Measurements from ENCODE around the gene GALNTL6. TPM values are rescaled to one million over a fixed set of nuclear protein-coding genes. Genes with fewer than 3 reads are reported as not detected.

GALNTL6 gene
- total RNA-seq, 2 donors from 2014 or later = 0.19 to 0.20 TPM

GRCh38 chr4:171983935-171984805 lies 171.0 kb downstream of the GALNTL6 start:
- Histone ChIP-seq H3K4me1 (no peaks in the 10 kb centered on the region), H3K27ac (no peak overlapping the region), H3K9ac (ENCODE audit: low read depth in 2 of 2, low read length in 2 of 2) (no peak overlapping the region), H3K36me3 (no peaks in the 10 kb centered on the region), H3K9me3 (no peaks in the 10 kb centered on the region), H3K4me3 (no peak overlapping the region), H3K27me3 (no peaks in the 10 kb centered on the region)
- TF ChIP-seq, protein P1, sequence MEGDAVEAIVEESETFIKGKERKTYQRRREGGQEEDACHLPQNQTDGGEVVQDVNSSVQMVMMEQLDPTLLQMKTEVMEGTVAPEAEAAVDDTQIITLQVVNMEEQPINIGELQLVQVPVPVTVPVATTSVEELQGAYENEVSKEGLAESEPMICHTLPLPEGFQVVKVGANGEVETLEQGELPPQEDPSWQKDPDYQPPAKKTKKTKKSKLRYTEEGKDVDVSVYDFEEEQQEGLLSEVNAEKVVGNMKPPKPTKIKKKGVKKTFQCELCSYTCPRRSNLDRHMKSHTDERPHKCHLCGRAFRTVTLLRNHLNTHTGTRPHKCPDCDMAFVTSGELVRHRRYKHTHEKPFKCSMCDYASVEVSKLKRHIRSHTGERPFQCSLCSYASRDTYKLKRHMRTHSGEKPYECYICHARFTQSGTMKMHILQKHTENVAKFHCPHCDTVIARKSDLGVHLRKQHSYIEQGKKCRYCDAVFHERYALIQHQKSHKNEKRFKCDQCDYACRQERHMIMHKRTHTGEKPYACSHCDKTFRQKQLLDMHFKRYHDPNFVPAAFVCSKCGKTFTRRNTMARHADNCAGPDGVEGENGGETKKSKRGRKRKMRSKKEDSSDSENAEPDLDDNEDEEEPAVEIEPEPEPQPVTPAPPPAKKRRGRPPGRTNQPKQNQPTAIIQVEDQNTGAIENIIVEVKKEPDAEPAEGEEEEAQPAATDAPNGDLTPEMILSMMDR (IDR thresholded peaks at IDR 0.05) = no peak
- DNase-seq = no peak
- intact Hi-C loops (cut with DNase I) = no loop called here

- H3K9ac ChIP-seq (ENCODE audit: low read depth in 2 of 2, low read length in 2 of 2) = no peak overlapping the region
- no peaks in the 10 kb centered on the region for H3K27me3 ChIP-seq
- intact Hi-C loops (cut with DNase I) = no loop called here
- H3K36me3 ChIP-seq = no peaks in the 10 kb centered on the region
- no peak for DNase-seq
- TF ChIP-seq, protein P1 (IDR thresholded peaks at IDR 0.05) = no peak
- H3K4me1 ChIP-seq = no peaks in the 10 kb centered on the region
- no peaks in the 10 kb centered on the region for H3K9me3 ChIP-seq
- no peak overlapping the region for H3K4me3 ChIP-seq
- no peak overlapping the region for H3K27ac ChIP-seq
These were observed 171.9 kb downstream of the GALNTL6 start for GRCh38 chr4:171985129-171985528.

DNA sequence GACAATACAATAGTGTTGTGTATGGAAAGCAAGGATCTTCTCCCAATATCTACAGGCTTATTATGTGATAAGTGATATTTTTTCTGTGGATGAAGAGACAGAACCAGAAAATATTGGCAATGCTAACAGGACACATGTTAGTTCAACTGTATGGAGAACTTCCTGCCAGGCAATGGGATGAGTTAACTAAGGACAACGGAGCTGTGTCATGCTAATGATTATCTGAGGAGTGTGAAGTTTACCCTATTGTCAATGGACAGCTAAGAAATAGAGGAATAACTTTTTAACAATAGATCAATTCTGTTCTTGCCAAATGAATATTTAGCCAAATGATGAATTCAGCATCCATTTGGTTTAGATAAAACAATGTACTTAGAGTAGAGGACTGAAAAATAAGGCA lies 180.0 kb downstream of the GALNTL6 start:
- H3K27ac ChIP-seq = no peak overlapping the region
- intact Hi-C loops (cut with DNase I) = no loop called here
- no peaks in the 10 kb centered on the region for H3K27me3 ChIP-seq
- H3K36me3 ChIP-seq = no peaks in the 10 kb centered on the region
- no peak for DNase-seq
- no peak overlapping the region for H3K4me3 ChIP-seq
- H3K4me1 ChIP-seq = no peaks in the 10 kb centered on the region
- TF ChIP-seq, protein P1 (IDR thresholded peaks at IDR 0.05) = no peak
- no peaks in the 10 kb centered on the region for H3K9me3 ChIP-seq
- H3K9ac ChIP-seq (ENCODE audit: low read depth in 2 of 2, low read length in 2 of 2) = no peak overlapping the region

DNA sequence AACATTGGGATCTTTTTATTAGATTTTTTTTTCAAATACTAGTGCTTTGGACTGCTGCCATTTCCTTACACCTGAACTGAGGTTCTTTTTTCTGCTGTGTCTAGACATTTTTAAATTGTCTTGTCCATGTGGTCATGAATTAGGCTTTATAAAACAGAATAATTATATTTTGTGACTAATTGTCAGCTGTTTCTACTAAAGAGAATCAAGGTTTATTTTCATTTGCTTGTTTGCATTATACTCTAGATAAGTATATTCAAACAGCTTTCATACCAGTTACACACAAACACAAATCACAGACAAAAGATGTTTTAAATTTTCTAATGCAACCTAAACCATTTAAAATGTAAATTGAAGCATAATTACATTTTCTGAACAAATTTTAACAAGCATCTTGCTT lies 194.7 kb downstream of the GALNTL6 start:
- no peak for DNase-seq
- intact Hi-C loops (cut with DNase I) = no loop called here
- Histone ChIP-seq H3K27me3 (no peaks in the 10 kb centered on the region), H3K27ac (no peak overlapping the region), H3K4me3 (no peak overlapping the region), H3K4me1 (no peaks in the 10 kb centered on the region), H3K9ac (ENCODE audit: low read depth in 2 of 2, low read length in 2 of 2) (no peak overlapping the region), H3K36me3 (no peaks in the 10 kb centered on the region), H3K9me3 (no peaks in the 10 kb centered on the region)
- TF ChIP-seq, protein P1 (IDR thresholded peaks at IDR 0.05) = no peak

- Histone ChIP-seq H3K9me3 (no peaks in the 10 kb centered on the region), H3K4me3 (no peak overlapping the region), H3K27ac (no peak overlapping the region), H3K27me3 (no peaks in the 10 kb centered on the region), H3K4me1 (no peaks in the 10 kb centered on the region), H3K9ac (ENCODE audit: low read depth in 2 of 2, low read length in 2 of 2) (no peak overlapping the region), H3K36me3 (no peaks in the 10 kb centered on the region)
- intact Hi-C loops (cut with DNase I) = no loop called here
- TF ChIP-seq, protein P1 (IDR thresholded peaks at IDR 0.05) = no peak
- DNase-seq = no peak
These were observed 196.4 kb downstream of the GALNTL6 start for GRCh38 chr4:172009446-172010230.
